ENCODE measurements around the gene PAFAH1B1. TPM values are rescaled to one million over a fixed set of nuclear protein-coding genes. Genes with fewer than 3 reads are reported as not detected.
"Not testable (repeated sequence)": the region's sequence is repeated elsewhere in the genome, so short reads cannot be mapped to it uniquely, and the experiment has no call there.

PAFAH1B1 gene
- total RNA-seq, 1 donor from 2014 or later = 87.5 TPM

GRCh38 chr17:2688351-2689342, 95.2 kb downstream of the PAFAH1B1 start:
- DNase-seq (ENCODE audit: extremely low read depth, low read depth, low spot score) = no peak

GRCh38 chr17:2689411-2690164, 96.1 kb downstream of the PAFAH1B1 start:
- DNase-seq (ENCODE audit: extremely low read depth, low read depth, low spot score) = no peak

- no peak for DNase-seq (ENCODE audit: extremely low read depth, low read depth, low spot score)
Observed at GRCh38 chr17:2690165-2691068, 97.0 kb downstream of the PAFAH1B1 start.

- DNase-seq (ENCODE audit: extremely low read depth, low read depth, low spot score) = no peak
Observed at GRCh38 chr17:2691069-2691871, 97.8 kb downstream of the PAFAH1B1 start.

- DNase-seq (ENCODE audit: extremely low read depth, low read depth, low spot score) = no peak
Observed at GRCh38 chr17:2691965-2692780, 98.7 kb downstream of the PAFAH1B1 start.

GRCh38 chr17:2692781-2693135, 99.3 kb downstream of the PAFAH1B1 start:
- DNase-seq (ENCODE audit: extremely low read depth, low read depth, low spot score) = no peak

- DNase-seq (ENCODE audit: extremely low read depth, low read depth, low spot score) = no peak
Observed at GRCh38 chr17:2693561-2694380, 100.3 kb downstream of the PAFAH1B1 start.

GRCh38 chr17:2694381-2695242, 101.2 kb downstream of the PAFAH1B1 start:
- no peak for DNase-seq (ENCODE audit: extremely low read depth, low read depth, low spot score)

GRCh38 chr17:2695243-2695960, 101.9 kb downstream of the PAFAH1B1 start:
- no peak for DNase-seq (ENCODE audit: extremely low read depth, low read depth, low spot score)

GRCh38 chr17:2695961-2696760, 102.7 kb downstream of the PAFAH1B1 start:
- DNase-seq (ENCODE audit: extremely low read depth, low read depth, low spot score) = no peak

GRCh38 chr17:2697611-2698162, 104.2 kb downstream of the PAFAH1B1 start:
- no peak for DNase-seq (ENCODE audit: extremely low read depth, low read depth, low spot score)

- DNase-seq (ENCODE audit: extremely low read depth, low read depth, low spot score) = not testable (repeated sequence)
Observed at GRCh38 chr17:2699216-2699805, 105.9 kb downstream of the PAFAH1B1 start.

GRCh38 chr17:2700030-2700490, 106.6 kb downstream of the PAFAH1B1 start:
- DNase-seq (ENCODE audit: extremely low read depth, low read depth, low spot score) = no peak

- no peak for DNase-seq (ENCODE audit: extremely low read depth, low read depth, low spot score)
Observed at GRCh38 chr17:2700491-2701141, 107.2 kb downstream of the PAFAH1B1 start.
